ENCODE measurements around the gene TACR2.

GRCh38 chr10:69426376-69426727 is 9.6 kb upstream of the TACR2 start:
- TF ChIP-seq POLR2A (IDR thresholded peaks at IDR 0.05): no peak
- TF ChIP-seq, protein P1, sequence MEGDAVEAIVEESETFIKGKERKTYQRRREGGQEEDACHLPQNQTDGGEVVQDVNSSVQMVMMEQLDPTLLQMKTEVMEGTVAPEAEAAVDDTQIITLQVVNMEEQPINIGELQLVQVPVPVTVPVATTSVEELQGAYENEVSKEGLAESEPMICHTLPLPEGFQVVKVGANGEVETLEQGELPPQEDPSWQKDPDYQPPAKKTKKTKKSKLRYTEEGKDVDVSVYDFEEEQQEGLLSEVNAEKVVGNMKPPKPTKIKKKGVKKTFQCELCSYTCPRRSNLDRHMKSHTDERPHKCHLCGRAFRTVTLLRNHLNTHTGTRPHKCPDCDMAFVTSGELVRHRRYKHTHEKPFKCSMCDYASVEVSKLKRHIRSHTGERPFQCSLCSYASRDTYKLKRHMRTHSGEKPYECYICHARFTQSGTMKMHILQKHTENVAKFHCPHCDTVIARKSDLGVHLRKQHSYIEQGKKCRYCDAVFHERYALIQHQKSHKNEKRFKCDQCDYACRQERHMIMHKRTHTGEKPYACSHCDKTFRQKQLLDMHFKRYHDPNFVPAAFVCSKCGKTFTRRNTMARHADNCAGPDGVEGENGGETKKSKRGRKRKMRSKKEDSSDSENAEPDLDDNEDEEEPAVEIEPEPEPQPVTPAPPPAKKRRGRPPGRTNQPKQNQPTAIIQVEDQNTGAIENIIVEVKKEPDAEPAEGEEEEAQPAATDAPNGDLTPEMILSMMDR (IDR thresholded peaks at IDR 0.05): no peak
